Measurements from ENCODE around the gene DPM2.

DPM2 gene

GRCh38 chr9:127937388-127938297 lies at the start of gene DPM2:
TSS of gene DPM2 (minus strand) at chr9:127937854. CDS start at chr9:127937820, 34 bp downstream.
- peak; percentile 92 for DNase-seq

- no peak for DNase-seq
Observed at GRCh38 chr9:127987103-127987614, 49.5 kb upstream of the DPM2 start.

DNA sequence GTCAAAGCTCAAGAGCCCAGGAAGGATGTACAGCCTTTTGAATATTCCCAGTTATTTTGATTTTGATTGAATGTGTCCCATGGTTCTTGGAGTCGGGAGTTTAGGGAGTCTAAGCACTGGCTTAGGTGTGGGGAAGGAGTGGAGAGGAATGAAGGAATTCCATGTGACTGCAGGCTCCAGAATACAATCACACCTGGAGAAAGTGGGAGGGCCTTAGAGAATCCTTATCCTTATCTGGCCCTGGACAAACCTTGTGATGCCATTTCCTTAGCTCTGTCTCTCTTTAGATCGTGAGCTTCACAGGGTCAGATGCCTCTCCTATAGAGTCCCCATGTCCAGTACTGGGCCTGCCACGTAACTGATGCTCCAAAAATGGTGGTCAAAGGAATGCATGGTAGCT lies 47.4 kb upstream of the DPM2 start:
- DNase-seq: no peak

DNA sequence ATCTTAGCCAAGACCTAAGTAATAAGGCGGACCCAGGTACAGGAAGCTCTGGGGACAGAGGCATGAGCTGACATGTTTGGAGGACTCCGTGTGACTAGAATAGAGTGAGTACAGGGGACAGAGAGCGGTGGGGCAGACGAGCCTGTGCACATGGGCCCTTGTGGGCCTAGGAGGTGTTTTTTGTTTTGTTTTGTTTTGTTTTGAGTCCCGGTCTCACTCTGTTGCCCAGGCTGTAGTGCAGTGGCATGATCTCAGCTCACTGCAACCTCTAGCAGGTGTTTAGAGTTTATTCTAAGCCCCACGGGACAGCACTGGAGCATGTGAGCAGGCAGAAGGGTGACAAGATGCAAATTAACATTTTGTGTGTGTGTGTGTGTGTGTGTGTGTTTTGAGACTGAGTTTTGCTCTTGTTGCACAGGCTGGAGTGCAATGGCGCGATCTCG lies 46.2 kb upstream of the DPM2 start:
- no peak for DNase-seq

- no peak for DNase-seq
Observed at GRCh38 chr9:127982912-127983311, 45.3 kb upstream of the DPM2 start.

- DNase-seq: peak; percentile 64
Observed at GRCh38 chr9:127981559-127982121, 44.0 kb upstream of the DPM2 start.

- peak; percentile 98 for DNase-seq
Observed at GRCh38 chr9:127980706-127981558, 43.3 kb upstream of the DPM2 start, which contains the start of gene EEIG1. TSS of gene EEIG1 (minus strand) at chr9:127980989. CDS start at chr9:127980137, 852 bp downstream.

GRCh38 chr9:127980060-127980705 lies 42.5 kb upstream of the DPM2 start:
- peak; percentile 77 for DNase-seq

GRCh38 chr9:127979333-127980059 lies 41.8 kb upstream of the DPM2 start:
- DNase-seq: peak; percentile 74

- DNase-seq: no peak
Observed at GRCh38 chr9:127979015-127979332, 41.3 kb upstream of the DPM2 start.

DNA sequence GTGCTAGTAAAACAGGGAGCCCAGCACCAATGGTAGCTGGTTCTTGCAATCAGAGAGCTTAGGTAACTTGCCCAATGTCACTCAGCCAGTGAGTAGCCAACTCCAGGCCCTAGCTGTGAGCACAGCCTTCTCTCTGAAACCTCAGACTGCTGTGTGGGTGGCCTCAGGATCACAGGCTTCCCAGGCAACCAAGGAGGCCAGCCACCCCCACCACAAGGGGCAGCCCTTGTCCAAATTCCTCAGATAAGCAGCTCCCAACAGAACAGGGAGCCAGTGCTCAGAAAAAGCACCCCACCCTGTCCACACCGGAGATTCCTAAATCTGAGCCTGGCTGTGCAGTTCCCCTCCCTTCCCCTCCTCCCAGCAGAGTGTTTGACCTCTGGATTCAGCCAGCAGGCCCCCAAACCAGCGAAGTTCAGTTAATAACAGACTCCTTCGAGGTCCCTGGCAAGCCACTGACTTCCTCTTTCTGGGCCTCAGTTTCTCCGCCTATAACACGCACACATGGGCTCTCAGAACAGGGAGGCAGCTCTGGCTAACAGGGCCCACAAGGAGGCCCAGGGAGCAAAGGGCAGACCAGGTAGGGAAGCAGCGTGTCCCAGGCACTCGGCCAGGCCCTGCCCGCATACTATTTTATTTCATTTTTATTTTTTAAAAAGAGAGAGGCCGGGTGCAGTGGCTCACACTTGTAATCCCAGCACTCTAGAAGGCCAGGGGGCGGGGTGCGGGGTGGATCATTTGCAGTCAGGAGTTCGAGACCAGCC lies 40.4 kb upstream of the DPM2 start:
- DNase-seq: peak; percentile 59

DNA sequence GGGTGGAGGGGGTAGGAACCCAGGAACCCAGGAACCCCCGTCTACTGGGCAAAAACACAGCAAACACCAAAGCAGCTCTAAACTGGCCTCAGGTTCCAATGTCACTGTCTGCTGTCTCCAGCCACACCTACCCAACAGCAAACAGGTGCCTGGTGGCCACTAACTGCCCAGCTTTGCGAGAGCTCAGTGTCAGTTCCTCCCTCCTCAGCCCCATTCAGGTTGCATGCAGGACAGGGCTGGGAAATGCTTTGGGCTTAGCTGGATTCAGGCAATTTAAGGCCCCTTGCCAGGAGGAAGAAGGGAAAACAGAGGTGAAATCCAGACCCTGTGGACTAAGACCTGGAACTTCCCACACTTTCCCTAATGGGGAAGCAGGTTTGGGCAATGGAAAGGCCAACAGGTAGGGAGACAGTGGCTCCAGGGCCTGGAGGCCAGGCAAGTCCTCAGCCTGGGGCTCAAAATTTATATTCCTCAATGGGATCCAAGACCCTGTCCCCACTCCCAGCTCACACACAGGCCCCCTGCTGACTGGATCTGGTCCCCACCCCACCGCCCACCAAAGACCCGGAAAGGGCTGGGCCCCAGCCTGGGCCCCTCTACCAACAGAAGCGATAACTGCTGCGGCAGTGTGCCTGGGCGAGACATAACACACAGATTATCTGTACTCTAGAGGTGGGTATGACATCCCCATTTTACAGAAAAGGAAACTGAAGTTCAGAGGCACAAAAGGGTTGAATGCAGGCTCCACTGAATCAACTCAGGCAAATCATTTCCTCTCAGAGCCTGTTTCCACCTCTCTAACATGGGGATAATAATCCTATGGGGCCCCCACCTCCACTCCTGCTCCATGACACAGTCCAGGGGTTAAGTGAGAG lies 39.6 kb upstream of the DPM2 start:
- DNase-seq: peak; percentile 69

GRCh38 chr9:127976498-127976897 lies 38.8 kb upstream of the DPM2 start:
- peak; percentile 56 for DNase-seq

DNA sequence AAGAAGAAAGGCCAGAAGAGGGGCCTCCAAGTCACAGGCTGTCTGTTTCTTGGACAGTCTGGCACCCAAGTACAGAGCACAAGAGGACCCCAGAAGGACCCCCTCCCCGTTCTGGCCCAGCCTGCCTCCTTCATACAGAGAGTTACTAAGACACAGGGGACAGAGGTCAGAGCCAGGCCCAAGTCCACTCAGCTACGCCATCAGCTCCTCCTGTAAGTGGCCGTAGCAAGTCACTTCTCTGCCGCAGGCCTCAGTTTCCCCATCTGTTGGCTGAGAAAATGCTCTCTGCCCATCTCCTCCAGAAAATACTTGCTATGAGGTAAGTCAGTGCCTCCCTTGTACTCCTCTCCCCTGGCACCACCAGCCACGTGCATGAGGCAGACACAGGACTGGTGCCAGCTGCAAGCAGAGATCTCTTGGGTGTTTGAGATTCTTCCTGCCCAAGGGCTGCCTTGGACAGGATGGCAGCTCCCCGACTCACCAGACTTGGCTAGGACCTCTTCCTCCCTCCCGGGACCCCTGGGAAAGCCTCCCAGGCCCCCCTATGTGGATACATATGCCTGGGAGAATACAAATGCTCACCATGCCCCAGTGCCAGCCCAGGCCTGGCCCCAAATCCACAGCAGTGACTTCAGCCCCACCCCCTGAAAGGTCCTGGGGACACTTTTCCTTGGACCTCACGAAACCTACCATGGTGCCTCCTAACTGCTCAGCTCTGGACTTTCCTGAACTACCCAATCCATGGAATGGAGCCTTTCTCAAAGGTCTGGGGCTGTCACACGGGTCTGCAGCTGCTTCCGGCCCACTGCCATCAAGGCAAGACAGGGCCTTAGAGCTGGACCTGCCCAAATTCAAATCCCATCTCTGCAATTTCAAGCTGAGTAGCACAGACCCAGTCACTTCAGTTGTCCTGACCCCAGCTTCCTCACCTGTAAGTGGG lies 38.0 kb upstream of the DPM2 start:
- DNase-seq: peak; percentile 57

- no peak for DNase-seq
Observed at GRCh38 chr9:127974769-127975261, 37.2 kb upstream of the DPM2 start.

DNA sequence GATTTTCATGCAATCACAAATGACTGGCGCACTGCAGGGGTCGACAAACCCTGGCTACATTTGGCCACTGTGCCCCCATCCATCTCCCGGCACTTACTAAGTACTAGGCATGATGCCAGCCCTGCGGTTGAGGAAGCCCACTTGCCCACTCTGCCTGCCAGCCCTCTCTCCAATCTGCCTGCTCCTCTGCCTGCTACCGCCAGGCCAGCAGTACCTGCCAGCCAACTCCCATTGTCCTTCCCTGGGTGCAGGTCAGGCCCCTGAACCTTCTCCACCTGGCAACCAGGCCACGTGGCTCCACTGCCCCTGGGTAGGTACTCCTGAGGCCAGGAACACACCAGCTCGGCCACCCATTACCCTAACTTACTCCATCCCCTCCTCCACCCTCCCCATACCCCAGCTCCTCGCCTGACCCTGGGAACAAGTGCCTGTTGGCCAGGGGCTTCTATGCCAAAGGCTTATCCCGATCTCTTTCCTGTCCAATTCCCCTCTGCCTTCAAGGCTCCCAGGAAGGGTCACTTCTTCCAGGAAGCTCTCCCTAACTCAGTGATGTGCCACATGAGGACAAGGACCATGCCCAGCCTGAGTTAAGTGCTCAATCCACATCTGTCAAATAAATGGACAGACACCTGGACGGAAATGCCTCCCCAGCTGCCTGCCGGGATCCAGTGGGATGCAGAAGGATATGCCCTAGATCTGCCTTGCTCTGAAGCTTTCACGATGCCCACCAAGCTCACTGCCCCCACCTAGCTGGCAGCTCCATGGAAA lies 36.5 kb upstream of the DPM2 start:
- peak; percentile 59 for DNase-seq

DNA sequence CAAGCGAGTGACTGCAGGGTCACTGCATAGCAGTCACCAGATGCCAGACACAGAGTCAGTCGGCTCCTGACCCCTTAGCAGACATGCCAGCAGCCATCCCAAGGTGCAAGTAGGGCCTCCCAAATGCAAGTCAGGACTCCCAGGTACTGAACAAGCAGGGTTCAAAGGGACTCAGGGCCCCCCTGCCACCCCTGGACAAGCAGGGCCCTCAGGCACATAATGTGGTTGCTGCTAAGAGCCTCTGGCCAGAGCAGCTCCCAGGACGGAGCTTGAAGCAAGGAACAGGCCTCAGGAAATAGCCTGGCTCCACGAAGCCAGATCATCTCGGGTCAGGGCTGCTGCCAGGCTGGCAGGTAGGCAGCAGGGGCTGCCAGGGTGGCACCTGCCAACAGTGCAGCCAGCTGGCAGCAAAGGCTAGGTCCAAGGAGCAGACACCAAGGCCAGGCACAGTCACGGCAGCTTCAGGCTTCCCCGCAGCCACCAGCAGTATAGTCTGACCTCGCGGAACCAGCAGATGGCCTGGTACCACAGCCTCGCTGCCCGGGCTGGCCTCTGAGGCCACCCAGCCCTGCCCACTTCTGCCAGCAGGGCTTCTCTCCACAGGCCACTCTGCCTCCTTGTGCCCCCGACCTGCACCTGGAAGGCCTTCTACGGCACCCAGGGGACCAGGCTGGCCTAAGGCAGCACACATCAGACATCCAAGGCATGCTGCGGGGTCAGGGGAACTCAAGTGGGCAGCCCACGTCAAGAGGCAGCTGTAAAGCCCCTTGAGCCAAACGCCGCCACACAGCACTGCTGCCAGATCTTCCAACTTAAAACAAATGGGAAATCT lies 35.7 kb upstream of the DPM2 start:
- DNase-seq: peak; percentile 65

All from activated CD8-positive, alpha-beta memory T cell treated with anti-CD3 and anti-CD28 coated beads, Interleukin-2, amount 50 U/mL, for 48 hours (primary cell).